DMS 273 (cell line): ENCODE measurements around the gene S100A9.
"Not testable (repeated sequence)": the region's sequence is repeated elsewhere in the genome, so short reads cannot be mapped to it uniquely, and the experiment has no call there.

Source experiments
- DNase-seq: peaks from one replicate; lab custom pipeline; 2025; ENCODE audit not compliant: unreplicated experiment; lab: John Stamatoyannopoulos, UW

The S100A9 gene

GRCh38 chr1:153405825-153406599 lies 48.4 kb downstream of the S100A9 start:
- not testable (repeated sequence) for DNase-seq

- DNase-seq, result not testable (repeated sequence)
These were observed 49.6 kb downstream of the S100A9 start for GRCh38 chr1:153407274-153407673.
